Smooth muscle cell (in vitro differentiated cells): Measurements from ENCODE around the gene POLR2J. TPM values are rescaled to one million over a fixed set of nuclear protein-coding genes. Genes with fewer than 3 reads are reported as not detected.
"Not testable (repeated sequence)": the region's sequence is repeated elsewhere in the genome, so short reads cannot be mapped to it uniquely, and the experiment has no call there.

ENCODE experiments used
- DNase-seq: peaks from one replicate; lab custom pipeline; 2025; ENCODE audit not compliant: unreplicated experiment; lab: John Stamatoyannopoulos, UW
- H2AFZ ChIP-seq: fragments of 200-600 bp; sonication (generic); 2 replicates; pipeline ENCODE4 v1.6.0; 2016; ENCODE audit warnings: antibody characterized with exemption, low read depth, mild to moderate bottlenecking
- H3F3A ChIP-seq: fragments of 200-600 bp; sonication (generic); 2 replicates; pipeline ENCODE4 v1.6.0; 2017; ENCODE audit warnings: antibody characterized with exemption, low read depth
- H3K27ac ChIP-seq: fragments of 200-600 bp; sonication (generic); 2 replicates; pipeline ENCODE4 v1.5.1; 2016; ENCODE audit warnings: low read depth, mild to moderate bottlenecking
- H3K27me3 ChIP-seq: fragments of 200-600 bp; sonication (generic); 2 replicates; pipeline ENCODE4 v1.6.1; 2016; ENCODE audit warnings: low read depth, mild to moderate bottlenecking
- H3K36me3 ChIP-seq: fragments of 200-600 bp; sonication (generic); 2 replicates; pipeline ENCODE4 v1.5.1; 2016; ENCODE audit warnings: low read depth
- H3K4me1 ChIP-seq: fragments of 200-600 bp; sonication (generic); 2 replicates; pipeline ENCODE4 v1.5.1; 2016; ENCODE audit warnings: low read depth
- H3K4me2 ChIP-seq: fragments of 200-600 bp; sonication (generic); 2 replicates; pipeline ENCODE4 v1.6.0; 2016; ENCODE audit warnings: mild to moderate bottlenecking
- H3K4me3 ChIP-seq: fragments of 200-600 bp; sonication (generic); 2 replicates; pipeline ENCODE4 v1.5.1; 2016; ENCODE audit warnings: mild to moderate bottlenecking
- H3K79me2 ChIP-seq: fragments of 200-600 bp; sonication (generic); 2 replicates; pipeline ENCODE4 v1.6.0; 2016; ENCODE audit warnings: low read depth, mild to moderate bottlenecking
- H3K9ac ChIP-seq: fragments of 200-600 bp; sonication (generic); 2 replicates; pipeline ENCODE4 v1.6.0; 2016; ENCODE audit warnings: low read depth
- H3K9me3 ChIP-seq: fragments of 200-600 bp; sonication (generic); replicated peaks from 2 replicates; pipeline ENCODE4 v1.5.1; 2016; ENCODE audit warnings: low read depth
- H4K20me1 ChIP-seq: fragments of 200-600 bp; sonication (generic); 2 replicates; pipeline ENCODE4 v1.6.0; 2016; ENCODE audit warnings: low read depth
- CTCF ChIP-seq: fragments of 200-600 bp; sonication (generic); IDR thresholded peaks from 2 replicates; pipeline ENCODE4 v1.5.1; 2017; ENCODE audit warnings: borderline replicate concordance, mild to moderate bottlenecking, antibody characterized with exemption; ENCODE audit not compliant: insufficient read depth, poor library complexity, severe bottlenecking
- WGBS: methylation state at CpG from one replicate; pipeline ENCODE4 v1.1.7; 2016; ENCODE audit warnings: low lambda C conversion rate; 5-methylcytosine and 5-hydroxymethylcytosine counted together
- polyA plus RNA-seq: library from polyadenylated mRNA; unstranded; fragments of >200 nt; fragmentation: Nextera tagmentation; extraction: Ambion mirVana; gene quantifications from 2 replicates; pipeline ENCODE4 v1.2.1, GENCODE V29; 2016
- total RNA-seq: library from RNA; depleted of rRNA; stranded (reverse); fragments of >200 nt; gene quantifications from 2 replicates; pipeline ENCODE4 v1.2.3, GENCODE V29; 2014

The POLR2J gene
- total and polyA plus RNA-seq, 2 experiments from 2014 or later: 13.1 to 92.2 TPM

DNA sequence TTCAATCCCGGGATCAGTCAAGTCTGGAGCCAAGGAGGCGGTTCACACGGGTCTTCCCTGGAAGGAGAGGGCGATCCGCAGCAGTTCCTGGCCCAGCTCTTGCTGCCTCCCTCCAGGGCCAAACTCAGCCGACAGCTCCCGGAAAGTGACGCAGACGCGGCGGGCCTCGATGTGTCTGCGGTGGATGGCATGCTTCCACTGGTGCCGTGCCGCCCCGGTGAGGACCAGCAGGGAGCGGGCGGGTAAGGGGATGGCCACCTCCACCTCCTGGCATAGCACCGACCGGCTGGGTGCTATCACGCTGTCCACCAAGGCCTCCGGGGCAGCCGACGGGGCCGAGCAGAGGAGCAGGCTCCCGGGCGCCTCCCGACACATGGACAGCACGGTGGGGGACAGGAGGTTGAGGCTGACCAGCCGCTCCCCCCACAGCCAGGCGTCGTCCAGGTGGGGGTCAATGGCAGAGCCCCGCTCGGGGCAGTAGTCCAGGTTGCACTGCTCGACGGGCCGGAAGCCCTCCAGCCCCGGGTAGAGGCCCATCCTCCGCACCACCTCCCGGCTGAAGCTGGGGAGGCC is 21.3 kb downstream of the POLR2J start:
- Histone ChIP-seq H3F3A (peaks cover 8% of the 10 kb centered on the region), H4K20me1 (peaks cover 11% of the 10 kb centered on the region), H3K9ac (no peak overlapping the region), H3K4me2 (no peak overlapping the region), H3K4me3 (no peak overlapping the region), H3K9me3 (no peaks in the 10 kb centered on the region), H3K36me3 (no peaks in the 10 kb centered on the region), H3K27ac (no peak overlapping the region), H3K4me1 (no peaks in the 10 kb centered on the region), H2AFZ (no peak overlapping the region), H3K27me3 (no peaks in the 10 kb centered on the region), H3K79me2 (peaks cover 6% of the 10 kb centered on the region)
- TF ChIP-seq CTCF: no peak
- no peak for DNase-seq
- 97% methylated on average over 40 of the region's 40 CpGs for WGBS

- Histone ChIP-seq H3K27me3 (no peaks in the 10 kb centered on the region), H3K9ac (no peak overlapping the region), H3K36me3 (no peaks in the 10 kb centered on the region), H2AFZ (no peak overlapping the region), H3K4me3 (no peak overlapping the region), H3K79me2 (no peaks in the 10 kb centered on the region), H3K4me1 (no peaks in the 10 kb centered on the region), H4K20me1 (peaks cover 11% of the 10 kb centered on the region), H3K27ac (peak overlapping the region; percentile 52), H3K9me3 (no peaks in the 10 kb centered on the region), H3K4me2 (peak overlapping the region; percentile 8), H3F3A (peaks cover 8% of the 10 kb centered on the region)
- no peak for TF ChIP-seq CTCF
- 66% methylated on average over 10 of the region's 10 CpGs for WGBS
- no peak for DNase-seq
Measured at GRCh38 chr7:102456327-102456726, 22.4 kb downstream of the POLR2J start.

- Histone ChIP-seq H3K4me1 (no peaks in the 10 kb centered on the region), H3K9ac (no peak overlapping the region), H3K27me3 (no peaks in the 10 kb centered on the region), H3K9me3 (no peaks in the 10 kb centered on the region), H3K27ac (no peak overlapping the region), H2AFZ (no peak overlapping the region), H3K4me2 (no peak overlapping the region), H3F3A (peaks cover 8% of the 10 kb centered on the region), H3K79me2 (no peaks in the 10 kb centered on the region), H3K4me3 (no peak overlapping the region), H4K20me1 (peaks cover 11% of the 10 kb centered on the region), H3K36me3 (no peaks in the 10 kb centered on the region)
- WGBS: 91% methylated on average over 11 of the region's 11 CpGs
- no peak for TF ChIP-seq CTCF
- no peak for DNase-seq
Measured at GRCh38 chr7:102455596-102455995, 23.1 kb downstream of the POLR2J start.

- not testable (repeated sequence) for H3K27me3 ChIP-seq, H2AFZ ChIP-seq, H3F3A ChIP-seq, H3K36me3 ChIP-seq, H3K9ac ChIP-seq, H3K4me2 ChIP-seq, DNase-seq, H3K27ac ChIP-seq, H3K4me1 ChIP-seq, H3K4me3 ChIP-seq, H3K79me2 ChIP-seq, H3K9me3 ChIP-seq
- H4K20me1 ChIP-seq: peaks cover 11% of the 10 kb centered on the region
- 96% methylated on average over 10 of the region's 10 CpGs for WGBS
Measured at GRCh38 chr7:102454932-102455331, 23.8 kb downstream of the POLR2J start.
